HCT116 (cell line): Measurements from ENCODE around the gene BEGAIN.

Experiments
- CBX3 ChIP-seq: IDR thresholded peaks from 2 replicates; pipeline ENCODE4 v1.6.1; 2012; ENCODE audit warnings: low read depth
- ELF1 ChIP-seq: IDR thresholded peaks from 2 replicates; pipeline ENCODE4 v1.6.1; 2012; ENCODE audit warnings: low read depth, borderline replicate concordance
- EZH2 ChIP-seq: fragments of 200-600 bp; sonication (generic); IDR thresholded peaks from 2 replicates; pipeline ENCODE4 v1.6.1; 2017; ENCODE audit warnings: antibody characterized with exemption, mixed run types
- EZH2phosphoT487 ChIP-seq: fragments of 200-600 bp; IDR thresholded peaks from 2 replicates; pipeline ENCODE4 v1.6.1; 2018; ENCODE audit warnings: antibody characterized with exemption, borderline replicate concordance
- JUND ChIP-seq: IDR thresholded peaks from 2 replicates; pipeline ENCODE4 v1.6.1; 2012
- POLR2A ChIP-seq: IDR thresholded peaks from 2 replicates; pipeline ENCODE4 v1.7.0; 2011; ENCODE audit warnings: borderline replicate concordance; ENCODE audit not compliant: insufficient read depth, insufficient read length; ENCODE audit errors: extremely low read depth
- SIN3A ChIP-seq: IDR thresholded peaks from 2 replicates; pipeline ENCODE4 v1.6.1; 2012; ENCODE audit warnings: low read depth
- YY1 ChIP-seq: IDR thresholded peaks from 2 replicates; pipeline ENCODE4 v1.6.1; 2011; ENCODE audit warnings: low read length, low read depth, moderate library complexity, mild to moderate bottlenecking; ENCODE audit not compliant: insufficient replicate concordance; ENCODE audit errors: extremely low read depth
- ZFX ChIP-seq: fragments of 450-650 bp; IDR thresholded peaks from 2 replicates; pipeline ENCODE4 v1.6.1; 2017
- TF ChIP-seq, protein P1 (sequence below), 3 experiments: fragments of 200-600 bp in 1 of 3; sonication (generic) in 1 of 3; IDR thresholded peaks in 2 of 3; conservative IDR thresholded peaks in 1 of 3; 2 replicates each; pipeline ENCODE4 v1.5.1; 2012 to 2017; ENCODE audit warnings: low read depth in 2 of 3, low read length in 2 of 3, antibody characterized with exemption in 1 of 3, borderline replicate concordance in 1 of 3, control low read depth in 1 of 3, mild to moderate bottlenecking in 1 of 3, mixed read lengths in 1 of 3, mixed run types in 1 of 3, moderate library complexity in 1 of 3; ENCODE audit not compliant: insufficient read depth in 1 of 3
- TF ChIP-seq, protein P2 (sequence below): IDR thresholded peaks from 2 replicates; pipeline ENCODE4 v1.6.1; 2012; ENCODE audit warnings: low read depth

DNA sequence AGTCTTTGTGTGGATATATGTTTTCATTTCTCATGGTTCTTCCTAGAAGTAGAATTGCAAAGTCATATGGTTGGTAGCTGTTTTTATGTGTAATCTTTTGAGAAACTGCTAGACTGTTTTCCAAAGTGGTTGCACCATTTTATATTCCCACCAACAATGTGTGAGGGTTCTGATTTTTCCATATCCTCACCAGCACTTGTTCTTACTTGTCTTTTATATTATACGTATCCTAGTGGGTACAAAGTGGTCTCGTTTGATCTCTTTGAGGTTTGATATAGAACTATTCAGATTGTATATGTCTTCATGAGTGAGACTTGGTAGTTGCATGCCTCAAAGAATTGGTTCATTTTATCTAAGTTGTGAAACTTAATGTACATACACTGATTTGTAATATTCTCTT, 91.3 kb downstream of the BEGAIN start:
- TF ChIP-seq, protein P1, sequence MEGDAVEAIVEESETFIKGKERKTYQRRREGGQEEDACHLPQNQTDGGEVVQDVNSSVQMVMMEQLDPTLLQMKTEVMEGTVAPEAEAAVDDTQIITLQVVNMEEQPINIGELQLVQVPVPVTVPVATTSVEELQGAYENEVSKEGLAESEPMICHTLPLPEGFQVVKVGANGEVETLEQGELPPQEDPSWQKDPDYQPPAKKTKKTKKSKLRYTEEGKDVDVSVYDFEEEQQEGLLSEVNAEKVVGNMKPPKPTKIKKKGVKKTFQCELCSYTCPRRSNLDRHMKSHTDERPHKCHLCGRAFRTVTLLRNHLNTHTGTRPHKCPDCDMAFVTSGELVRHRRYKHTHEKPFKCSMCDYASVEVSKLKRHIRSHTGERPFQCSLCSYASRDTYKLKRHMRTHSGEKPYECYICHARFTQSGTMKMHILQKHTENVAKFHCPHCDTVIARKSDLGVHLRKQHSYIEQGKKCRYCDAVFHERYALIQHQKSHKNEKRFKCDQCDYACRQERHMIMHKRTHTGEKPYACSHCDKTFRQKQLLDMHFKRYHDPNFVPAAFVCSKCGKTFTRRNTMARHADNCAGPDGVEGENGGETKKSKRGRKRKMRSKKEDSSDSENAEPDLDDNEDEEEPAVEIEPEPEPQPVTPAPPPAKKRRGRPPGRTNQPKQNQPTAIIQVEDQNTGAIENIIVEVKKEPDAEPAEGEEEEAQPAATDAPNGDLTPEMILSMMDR (IDR thresholded peaks at IDR 0.05 in 2 of 3, conservative IDR thresholded peaks at IDR 0.05 in 1 of 3; ENCODE audit: borderline replicate concordance in 1 of 3, insufficient read depth in 1 of 3, low read depth in 2 of 3, low read length in 2 of 3), result no peak
- TF ChIP-seq EZH2phosphoT487 (no peak), JUND (no peak), SIN3A (no peak), POLR2A (no peak), ZFX (no peak), YY1 (no peak), EZH2 (no peak), CBX3 (no peak), ELF1 (no peak)
- TF ChIP-seq, protein P2, sequence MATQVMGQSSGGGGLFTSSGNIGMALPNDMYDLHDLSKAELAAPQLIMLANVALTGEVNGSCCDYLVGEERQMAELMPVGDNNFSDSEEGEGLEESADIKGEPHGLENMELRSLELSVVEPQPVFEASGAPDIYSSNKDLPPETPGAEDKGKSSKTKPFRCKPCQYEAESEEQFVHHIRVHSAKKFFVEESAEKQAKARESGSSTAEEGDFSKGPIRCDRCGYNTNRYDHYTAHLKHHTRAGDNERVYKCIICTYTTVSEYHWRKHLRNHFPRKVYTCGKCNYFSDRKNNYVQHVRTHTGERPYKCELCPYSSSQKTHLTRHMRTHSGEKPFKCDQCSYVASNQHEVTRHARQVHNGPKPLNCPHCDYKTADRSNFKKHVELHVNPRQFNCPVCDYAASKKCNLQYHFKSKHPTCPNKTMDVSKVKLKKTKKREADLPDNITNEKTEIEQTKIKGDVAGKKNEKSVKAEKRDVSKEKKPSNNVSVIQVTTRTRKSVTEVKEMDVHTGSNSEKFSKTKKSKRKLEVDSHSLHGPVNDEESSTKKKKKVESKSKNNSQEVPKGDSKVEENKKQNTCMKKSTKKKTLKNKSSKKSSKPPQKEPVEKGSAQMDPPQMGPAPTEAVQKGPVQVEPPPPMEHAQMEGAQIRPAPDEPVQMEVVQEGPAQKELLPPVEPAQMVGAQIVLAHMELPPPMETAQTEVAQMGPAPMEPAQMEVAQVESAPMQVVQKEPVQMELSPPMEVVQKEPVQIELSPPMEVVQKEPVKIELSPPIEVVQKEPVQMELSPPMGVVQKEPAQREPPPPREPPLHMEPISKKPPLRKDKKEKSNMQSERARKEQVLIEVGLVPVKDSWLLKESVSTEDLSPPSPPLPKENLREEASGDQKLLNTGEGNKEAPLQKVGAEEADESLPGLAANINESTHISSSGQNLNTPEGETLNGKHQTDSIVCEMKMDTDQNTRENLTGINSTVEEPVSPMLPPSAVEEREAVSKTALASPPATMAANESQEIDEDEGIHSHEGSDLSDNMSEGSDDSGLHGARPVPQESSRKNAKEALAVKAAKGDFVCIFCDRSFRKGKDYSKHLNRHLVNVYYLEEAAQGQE, result no peak
